Neural cell (in vitro differentiated cells): Measurements from ENCODE around the gene MYO9B. TPM values are rescaled to one million over a fixed set of nuclear protein-coding genes. Genes with fewer than 3 reads are reported as not detected.

ENCODE experiments used
- H2AFZ ChIP-seq: fragments of 200-600, 300-800 bp; sonication (generic), shearing (Covaris generic); 2 replicates; pipeline ENCODE4 v1.6.0; 2014; ENCODE audit warnings: low read depth, mild to moderate bottlenecking, antibody characterized with exemption, low read length, moderate library complexity
- H3F3A ChIP-seq: fragments of 200-600 bp; shearing (Covaris generic); 2 replicates; pipeline ENCODE4 v1.6.1; 2016; ENCODE audit warnings: mild to moderate bottlenecking, moderate library complexity, mixed read lengths, antibody characterized with exemption, low read length; ENCODE audit not compliant: insufficient read depth, poor library complexity, severe bottlenecking
- H3K27ac ChIP-seq: fragments of 200-600, 300-800 bp; sonication (generic), shearing (Covaris generic); 2 replicates; pipeline ENCODE4 v1.5.1; 2014; ENCODE audit warnings: mild to moderate bottlenecking, low read length, moderate library complexity
- H3K27me3 ChIP-seq: fragments of 300-800, 200-600 bp; sonication (generic), shearing (Covaris generic); 2 replicates; pipeline ENCODE4 v1.6.0; 2014; ENCODE audit warnings: mild to moderate bottlenecking, low read depth, low read length, moderate library complexity; ENCODE audit not compliant: insufficient read depth
- H3K36me3 ChIP-seq: fragments of 300-800, 200-600 bp; sonication (generic), shearing (Covaris generic); 2 replicates; pipeline ENCODE4 v1.5.1; 2014; ENCODE audit warnings: mild to moderate bottlenecking, antibody characterized with exemption, low read length, moderate library complexity; ENCODE audit not compliant: insufficient read depth
- H3K4me2 ChIP-seq: fragments of 300-800, 200-600 bp; sonication (generic), shearing (Covaris generic); 2 replicates; pipeline ENCODE4 v1.6.0; 2014; ENCODE audit warnings: mild to moderate bottlenecking, low read length
- H3K4me3 ChIP-seq: fragments of 300-800, 200-600 bp; sonication (generic), shearing (Covaris generic); 2 replicates; pipeline ENCODE4 v1.5.1; 2014; ENCODE audit warnings: mild to moderate bottlenecking, low read length, moderate library complexity
- H3K79me2 ChIP-seq: fragments of 200-600 bp; shearing (Covaris generic); replicated peaks from 2 replicates; pipeline ENCODE4 v1.6.0; 2014; ENCODE audit warnings: mild to moderate bottlenecking, low read length, moderate library complexity; ENCODE audit not compliant: insufficient read depth
- H3K9ac ChIP-seq: fragments of 300-800, 200-600 bp; sonication (generic), shearing (Covaris generic); 2 replicates; pipeline ENCODE4 v1.6.1; 2016; ENCODE audit warnings: mild to moderate bottlenecking, low read length, mixed read lengths
- H3K9me2 ChIP-seq: fragments of 200-600 bp; shearing (Covaris generic); 2 replicates; pipeline ENCODE4 v1.6.1; 2016; ENCODE audit warnings: mild to moderate bottlenecking, low read length, mixed read lengths; ENCODE audit not compliant: insufficient read depth
- H3K9me3 ChIP-seq: fragments of 200-600, 300-800 bp; sonication (generic), shearing (Covaris generic); 2 replicates; pipeline ENCODE4 v1.6.1; 2016; ENCODE audit warnings: mild to moderate bottlenecking, mixed run types, low read length, moderate library complexity, mixed read lengths
- H4K20me1 ChIP-seq: fragments of 200-600 bp; shearing (Covaris generic); 2 replicates; pipeline ENCODE4 v1.6.1; 2016; ENCODE audit warnings: mild to moderate bottlenecking, mixed run types; ENCODE audit not compliant: insufficient read depth
- EP300 ChIP-seq: fragments of 450-650 bp; conservative IDR thresholded peaks from 2 replicates; pipeline ENCODE4 v1.6.1; 2014; ENCODE audit warnings: antibody characterized with exemption, mild to moderate bottlenecking, moderate library complexity; ENCODE audit not compliant: poor library complexity, severe bottlenecking
- EZH2 ChIP-seq: fragments of 200-600, 300-800 bp; shearing (Covaris generic), sonication (generic); IDR thresholded peaks from 2 replicates; pipeline ENCODE4 v1.6.1; 2014; ENCODE audit warnings: antibody characterized with exemption, low read length, borderline replicate concordance, mild to moderate bottlenecking; ENCODE audit not compliant: insufficient read depth, poor library complexity, severe bottlenecking
- MXI1 ChIP-seq: fragments of 450-650 bp; conservative IDR thresholded peaks from 2 replicates; pipeline ENCODE4 v1.6.1; 2014; ENCODE audit warnings: antibody characterized with exemption, mild to moderate bottlenecking; ENCODE audit not compliant: poor library complexity, severe bottlenecking
- POLR2AphosphoS5 ChIP-seq: IDR thresholded peaks from 2 replicates; pipeline ENCODE4 v1.6.1; 2012
- RAD21 ChIP-seq: fragments of 450-650 bp; conservative IDR thresholded peaks from 2 replicates; pipeline ENCODE4 v1.6.1; 2014; ENCODE audit warnings: antibody characterized with exemption, mild to moderate bottlenecking, moderate library complexity
- SMC3 ChIP-seq: fragments of 450-650 bp; conservative IDR thresholded peaks from 2 replicates; pipeline ENCODE4 v1.6.1; 2014; ENCODE audit warnings: antibody characterized with exemption, mild to moderate bottlenecking, moderate library complexity; ENCODE audit not compliant: poor library complexity
- TAF1 ChIP-seq: IDR thresholded peaks from 2 replicates; pipeline ENCODE4 v1.6.1; 2012; ENCODE audit warnings: low read depth
- polyA plus RNA-seq: library from polyadenylated mRNA; depleted of rRNA; stranded (reverse); fragments of >200 nt; gene quantifications from 2 replicates; pipeline ENCODE4 v1.2.3, GENCODE V29; 2014
- TF ChIP-seq, protein P1 (sequence below): IDR thresholded peaks from 2 replicates; pipeline ENCODE4 v1.6.1; 2012; ENCODE audit warnings: borderline replicate concordance
- TF ChIP-seq, protein P2 (sequence below): fragments of 450-650 bp; IDR thresholded peaks from 2 replicates; pipeline ENCODE4 v1.5.1; 2014; ENCODE audit warnings: antibody characterized with exemption, mild to moderate bottlenecking, moderate library complexity; ENCODE audit not compliant: poor library complexity, severe bottlenecking

The MYO9B gene
- polyA plus RNA-seq, 1 donor from 2014 or later, result 27.2 TPM

DNA sequence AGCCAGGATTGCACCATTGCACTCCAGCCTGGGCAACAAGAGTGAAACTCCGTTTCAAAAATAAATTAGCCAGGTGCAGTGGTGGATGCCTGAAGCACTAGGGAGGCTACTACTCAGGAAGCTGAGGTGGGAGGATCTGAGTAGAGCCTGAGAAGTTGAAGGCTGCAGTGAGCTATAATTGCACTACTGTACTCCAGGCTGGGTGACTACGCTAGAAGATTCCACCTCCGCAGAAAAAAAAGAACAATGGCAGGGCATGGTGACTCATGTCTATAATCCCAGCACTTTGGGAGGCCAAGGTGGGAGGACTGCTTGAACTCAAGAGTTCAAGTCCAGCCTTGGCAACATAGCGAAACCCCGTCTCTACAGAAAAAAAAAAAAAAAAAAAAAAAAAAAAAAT is 20.8 kb upstream of the MYO9B start:
- Histone ChIP-seq H4K20me1 (no peaks in the 10 kb centered on the region), H3K36me3 (no peaks in the 10 kb centered on the region), H3F3A (no peaks in the 10 kb centered on the region), H3K9me3 (peaks cover 5% of the 10 kb centered on the region), H3K27ac (no peak overlapping the region), H3K79me2 (no peaks in the 10 kb centered on the region), H2AFZ (no peak overlapping the region), H3K9me2 (no peaks in the 10 kb centered on the region), H3K27me3 (no peaks in the 10 kb centered on the region), H3K9ac (no peak overlapping the region), H3K4me3 (no peak overlapping the region), H3K4me2 (no peak overlapping the region)
- TF ChIP-seq SMC3 (no peak), TAF1 (no peak), POLR2AphosphoS5 (no peak), MXI1 (no peak), EZH2 (no peak), EP300 (no peak), RAD21 (no peak)
- TF ChIP-seq, protein P1, sequence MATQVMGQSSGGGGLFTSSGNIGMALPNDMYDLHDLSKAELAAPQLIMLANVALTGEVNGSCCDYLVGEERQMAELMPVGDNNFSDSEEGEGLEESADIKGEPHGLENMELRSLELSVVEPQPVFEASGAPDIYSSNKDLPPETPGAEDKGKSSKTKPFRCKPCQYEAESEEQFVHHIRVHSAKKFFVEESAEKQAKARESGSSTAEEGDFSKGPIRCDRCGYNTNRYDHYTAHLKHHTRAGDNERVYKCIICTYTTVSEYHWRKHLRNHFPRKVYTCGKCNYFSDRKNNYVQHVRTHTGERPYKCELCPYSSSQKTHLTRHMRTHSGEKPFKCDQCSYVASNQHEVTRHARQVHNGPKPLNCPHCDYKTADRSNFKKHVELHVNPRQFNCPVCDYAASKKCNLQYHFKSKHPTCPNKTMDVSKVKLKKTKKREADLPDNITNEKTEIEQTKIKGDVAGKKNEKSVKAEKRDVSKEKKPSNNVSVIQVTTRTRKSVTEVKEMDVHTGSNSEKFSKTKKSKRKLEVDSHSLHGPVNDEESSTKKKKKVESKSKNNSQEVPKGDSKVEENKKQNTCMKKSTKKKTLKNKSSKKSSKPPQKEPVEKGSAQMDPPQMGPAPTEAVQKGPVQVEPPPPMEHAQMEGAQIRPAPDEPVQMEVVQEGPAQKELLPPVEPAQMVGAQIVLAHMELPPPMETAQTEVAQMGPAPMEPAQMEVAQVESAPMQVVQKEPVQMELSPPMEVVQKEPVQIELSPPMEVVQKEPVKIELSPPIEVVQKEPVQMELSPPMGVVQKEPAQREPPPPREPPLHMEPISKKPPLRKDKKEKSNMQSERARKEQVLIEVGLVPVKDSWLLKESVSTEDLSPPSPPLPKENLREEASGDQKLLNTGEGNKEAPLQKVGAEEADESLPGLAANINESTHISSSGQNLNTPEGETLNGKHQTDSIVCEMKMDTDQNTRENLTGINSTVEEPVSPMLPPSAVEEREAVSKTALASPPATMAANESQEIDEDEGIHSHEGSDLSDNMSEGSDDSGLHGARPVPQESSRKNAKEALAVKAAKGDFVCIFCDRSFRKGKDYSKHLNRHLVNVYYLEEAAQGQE, result no peak
- TF ChIP-seq, protein P2, sequence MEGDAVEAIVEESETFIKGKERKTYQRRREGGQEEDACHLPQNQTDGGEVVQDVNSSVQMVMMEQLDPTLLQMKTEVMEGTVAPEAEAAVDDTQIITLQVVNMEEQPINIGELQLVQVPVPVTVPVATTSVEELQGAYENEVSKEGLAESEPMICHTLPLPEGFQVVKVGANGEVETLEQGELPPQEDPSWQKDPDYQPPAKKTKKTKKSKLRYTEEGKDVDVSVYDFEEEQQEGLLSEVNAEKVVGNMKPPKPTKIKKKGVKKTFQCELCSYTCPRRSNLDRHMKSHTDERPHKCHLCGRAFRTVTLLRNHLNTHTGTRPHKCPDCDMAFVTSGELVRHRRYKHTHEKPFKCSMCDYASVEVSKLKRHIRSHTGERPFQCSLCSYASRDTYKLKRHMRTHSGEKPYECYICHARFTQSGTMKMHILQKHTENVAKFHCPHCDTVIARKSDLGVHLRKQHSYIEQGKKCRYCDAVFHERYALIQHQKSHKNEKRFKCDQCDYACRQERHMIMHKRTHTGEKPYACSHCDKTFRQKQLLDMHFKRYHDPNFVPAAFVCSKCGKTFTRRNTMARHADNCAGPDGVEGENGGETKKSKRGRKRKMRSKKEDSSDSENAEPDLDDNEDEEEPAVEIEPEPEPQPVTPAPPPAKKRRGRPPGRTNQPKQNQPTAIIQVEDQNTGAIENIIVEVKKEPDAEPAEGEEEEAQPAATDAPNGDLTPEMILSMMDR, result no peak

GRCh38 chr19:17055636-17056035 is 19.9 kb upstream of the MYO9B start:
- no peaks in the 10 kb centered on the region for H3K27me3 ChIP-seq
- H3K79me2 ChIP-seq, result no peaks in the 10 kb centered on the region
- TF ChIP-seq, protein P2, result no peak
- no peak for TF ChIP-seq EZH2
- TF ChIP-seq TAF1, result no peak
- no peak for TF ChIP-seq SMC3
- TF ChIP-seq POLR2AphosphoS5, result no peak
- no peak for TF ChIP-seq RAD21
- TF ChIP-seq, protein P1, result no peak
- TF ChIP-seq EP300, result no peak
- no peak for TF ChIP-seq MXI1
- H2AFZ ChIP-seq, result no peak overlapping the region
- no peaks in the 10 kb centered on the region for H3F3A ChIP-seq
- peaks cover 5% of the 10 kb centered on the region for H3K9me3 ChIP-seq
- no peaks in the 10 kb centered on the region for H3K9me2 ChIP-seq
- H3K36me3 ChIP-seq, result no peaks in the 10 kb centered on the region
- no peak overlapping the region for H3K27ac ChIP-seq
- no peak overlapping the region for H3K9ac ChIP-seq
- no peak overlapping the region for H3K4me3 ChIP-seq
- no peak overlapping the region for H3K4me2 ChIP-seq
- H4K20me1 ChIP-seq, result no peaks in the 10 kb centered on the region
